ENCODE measurements around the gene DOCK10.

DNA sequence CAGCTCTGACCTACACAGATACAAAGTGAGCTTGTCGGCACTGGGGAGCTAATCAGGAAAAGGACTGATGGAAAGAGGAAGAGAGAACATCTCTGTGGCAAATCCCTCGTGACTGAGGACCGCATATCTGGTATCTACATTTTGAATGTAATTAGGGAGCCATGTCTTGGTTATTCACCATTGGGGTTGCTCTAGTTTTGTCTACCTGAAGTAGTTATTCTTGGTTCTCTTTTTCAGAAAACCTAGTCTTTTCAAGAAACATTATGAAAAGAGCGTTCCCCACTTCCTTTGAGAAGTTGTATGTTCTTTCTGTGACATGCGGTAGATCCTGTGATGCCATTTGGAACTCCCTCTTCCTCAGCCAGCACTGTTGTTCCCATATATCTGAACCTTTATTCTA lies 104.4 kb downstream of the DOCK10 start:
- TF ChIP-seq, protein P1, sequence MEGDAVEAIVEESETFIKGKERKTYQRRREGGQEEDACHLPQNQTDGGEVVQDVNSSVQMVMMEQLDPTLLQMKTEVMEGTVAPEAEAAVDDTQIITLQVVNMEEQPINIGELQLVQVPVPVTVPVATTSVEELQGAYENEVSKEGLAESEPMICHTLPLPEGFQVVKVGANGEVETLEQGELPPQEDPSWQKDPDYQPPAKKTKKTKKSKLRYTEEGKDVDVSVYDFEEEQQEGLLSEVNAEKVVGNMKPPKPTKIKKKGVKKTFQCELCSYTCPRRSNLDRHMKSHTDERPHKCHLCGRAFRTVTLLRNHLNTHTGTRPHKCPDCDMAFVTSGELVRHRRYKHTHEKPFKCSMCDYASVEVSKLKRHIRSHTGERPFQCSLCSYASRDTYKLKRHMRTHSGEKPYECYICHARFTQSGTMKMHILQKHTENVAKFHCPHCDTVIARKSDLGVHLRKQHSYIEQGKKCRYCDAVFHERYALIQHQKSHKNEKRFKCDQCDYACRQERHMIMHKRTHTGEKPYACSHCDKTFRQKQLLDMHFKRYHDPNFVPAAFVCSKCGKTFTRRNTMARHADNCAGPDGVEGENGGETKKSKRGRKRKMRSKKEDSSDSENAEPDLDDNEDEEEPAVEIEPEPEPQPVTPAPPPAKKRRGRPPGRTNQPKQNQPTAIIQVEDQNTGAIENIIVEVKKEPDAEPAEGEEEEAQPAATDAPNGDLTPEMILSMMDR (optimal IDR thresholded peaks at IDR 0.05 in 1 of 3, IDR thresholded peaks at IDR 0.05 in 1 of 3, conservative IDR thresholded peaks at IDR 0.05 in 1 of 3; ENCODE audit: extremely low read depth in 1 of 3, insufficient read depth in 2 of 3, low read length in 3 of 3) = no peak
- TF ChIP-seq EZH2 (IDR thresholded peaks at IDR 0.05; ENCODE audit: low read length) = no peak
